ENCODE measurements around the gene VPS26B.
A peak's percentile ranks its signal among the peaks of the same experiment; 100 is the strongest.

The VPS26B gene

GRCh38 chr11:134223121-134223520, 1.4 kb upstream of the VPS26B start:
- Histone ChIP-seq H3K9ac (ENCODE audit: low read depth, low read length) (peak overlapping the region; percentile 83), H2AFZ (ENCODE audit: low read depth, low read length) (peak overlapping the region; percentile 62; the same call in 1 of the 2 replicates), H3K4me2 (ENCODE audit: insufficient read depth, low read length) (peak overlapping the region; percentile 95), H3K27me3 (ENCODE audit: insufficient read depth, low read length, poor library complexity) (no peaks in the 10 kb centered on the region), H4K20me1 (ENCODE audit: insufficient read depth, low read length) (peaks cover 38% of the 10 kb centered on the region), H3K9me3 (ENCODE audit: insufficient read depth, low read length, severe bottlenecking) (no peaks in the 10 kb centered on the region), H3K27ac (ENCODE audit: low read length) (peak overlapping the region; percentile 99), H3K4me1 (ENCODE audit: insufficient read depth, low read length) (peaks cover 70% of the 10 kb centered on the region), H3K4me3 (ENCODE audit: low read depth in 1 of 2, low read length in 2 of 2) (peak overlapping the region; percentile 76 to 91), H3K36me3 (ENCODE audit: insufficient read depth, low read length) (peaks cover 64% of the 10 kb centered on the region), H3K79me2 (ENCODE audit: insufficient read depth, low read length) (peaks cover 96% of the 10 kb centered on the region)
- TF ChIP-seq CTCF (IDR thresholded peaks at IDR 0.05; ENCODE audit: borderline replicate concordance, extremely low read depth, low read length, poor library complexity, severe bottlenecking) (peak; percentile 5), EZH2 (IDR thresholded peaks at IDR 0.05; ENCODE audit: borderline replicate concordance, low read depth, low read length, severe bottlenecking) (no peak)
- DNase-seq (no peak), ATAC-seq (ENCODE audit: insufficient read depth, low read depth) (no peak)

GRCh38 chr11:134224710-134225664, 516 bp downstream of the VPS26B start:
- Histone ChIP-seq H3K27me3 (ENCODE audit: insufficient read depth, low read length, poor library complexity) (no peaks in the 10 kb centered on the region), H3K4me3 (ENCODE audit: low read depth in 1 of 2, low read length in 2 of 2) (peak overlapping the region; percentile 76 to 91), H3K36me3 (ENCODE audit: insufficient read depth, low read length) (peaks cover 53% of the 10 kb centered on the region), H3K4me2 (ENCODE audit: insufficient read depth, low read length) (peak overlapping the region; percentile 95), H3K27ac (ENCODE audit: low read length) (peak overlapping the region; percentile 72), H3K4me1 (ENCODE audit: insufficient read depth, low read length) (peaks cover 73% of the 10 kb centered on the region), H2AFZ (ENCODE audit: low read depth, low read length) (peak overlapping the region; percentile 67), H3K79me2 (ENCODE audit: insufficient read depth, low read length) (peaks cover 96% of the 10 kb centered on the region), H4K20me1 (ENCODE audit: insufficient read depth, low read length) (peaks cover 40% of the 10 kb centered on the region), H3K9ac (ENCODE audit: low read depth, low read length) (peak overlapping the region; percentile 83), H3K9me3 (ENCODE audit: insufficient read depth, low read length, severe bottlenecking) (no peaks in the 10 kb centered on the region)
- DNase-seq = peak; percentile 77
- peak; percentile 47 for ATAC-seq (ENCODE audit: insufficient read depth, low read depth)
- TF ChIP-seq CTCF (IDR thresholded peaks at IDR 0.05; ENCODE audit: borderline replicate concordance, extremely low read depth, low read length, poor library complexity, severe bottlenecking) (no peak), EZH2 (IDR thresholded peaks at IDR 0.05; ENCODE audit: borderline replicate concordance, low read depth, low read length, severe bottlenecking) (no peak)

- H4K20me1 ChIP-seq (ENCODE audit: insufficient read depth, low read length) = peaks cover 49% of the 10 kb centered on the region
- H3K4me2 ChIP-seq (ENCODE audit: insufficient read depth, low read length) = peak overlapping the region; percentile 95
- peak overlapping the region in 1 of 2 experiments; percentile 91; a peak in 2 of 4 replicates for H3K4me3 ChIP-seq (ENCODE audit: low read depth in 1 of 2, low read length in 2 of 2)
- H2AFZ ChIP-seq (ENCODE audit: low read depth, low read length) = no peak overlapping the region
- peak overlapping the region; percentile 72 for H3K27ac ChIP-seq (ENCODE audit: low read length)
- peaks cover 96% of the 10 kb centered on the region for H3K79me2 ChIP-seq (ENCODE audit: insufficient read depth, low read length)
- H3K36me3 ChIP-seq (ENCODE audit: insufficient read depth, low read length) = peaks cover 54% of the 10 kb centered on the region
- DNase-seq (no peak), ATAC-seq (ENCODE audit: insufficient read depth, low read depth) (no peak)
- H3K4me1 ChIP-seq (ENCODE audit: insufficient read depth, low read length) = peaks cover 58% of the 10 kb centered on the region
- no peaks in the 10 kb centered on the region for H3K9me3 ChIP-seq (ENCODE audit: insufficient read depth, low read length, severe bottlenecking)
- TF ChIP-seq EZH2 (IDR thresholded peaks at IDR 0.05; ENCODE audit: borderline replicate concordance, low read depth, low read length, severe bottlenecking) (no peak), CTCF (IDR thresholded peaks at IDR 0.05; ENCODE audit: borderline replicate concordance, extremely low read depth, low read length, poor library complexity, severe bottlenecking) (no peak)
- no peaks in the 10 kb centered on the region for H3K27me3 ChIP-seq (ENCODE audit: insufficient read depth, low read length, poor library complexity)
- H3K9ac ChIP-seq (ENCODE audit: low read depth, low read length) = peak overlapping the region; percentile 83
Measured at GRCh38 chr11:134226806-134227325, 2.4 kb downstream of the VPS26B start.
